Endodermal cell (in vitro differentiated cells): ENCODE data around the gene FAM83C. TPM values are rescaled to one million over a fixed set of nuclear protein-coding genes. Genes with fewer than 3 reads are reported as not detected.
A peak's percentile ranks its signal among the peaks of the same experiment; 100 is the strongest.

Experiments
- DNase-seq: peaks from one replicate; pipeline ENCODE4 v3.0.0-alpha.2; 2017
- H3K27ac ChIP-seq: 2 replicates; pipeline ENCODE4 v1.5.1; 2013; ENCODE audit warnings: mild to moderate bottlenecking, low read depth, low read length, moderate library complexity
- H3K27me3 ChIP-seq: 2 replicates; pipeline ENCODE4 v1.6.1; 2013; ENCODE audit warnings: mild to moderate bottlenecking, low read length, moderate library complexity; ENCODE audit not compliant: insufficient read depth, control insufficient read depth, poor library complexity, severe bottlenecking
- H3K36me3 ChIP-seq: 2 replicates; pipeline ENCODE4 v1.7.0; 2013; ENCODE audit warnings: mild to moderate bottlenecking, low read length, moderate library complexity; ENCODE audit not compliant: control insufficient read depth, insufficient read depth
- H3K4me1 ChIP-seq: one replicate; pipeline ENCODE4 v1.7.0; 2013; ENCODE audit warnings: low read length; ENCODE audit not compliant: control insufficient read depth, insufficient read depth
- H3K4me3 ChIP-seq: 2 replicates; pipeline ENCODE4 v1.5.1; 2013; ENCODE audit warnings: mild to moderate bottlenecking, low read length, moderate library complexity
- H3K9ac ChIP-seq: 2 replicates; pipeline ENCODE4 v1.6.1; 2013; ENCODE audit warnings: mild to moderate bottlenecking, low read length, moderate library complexity; ENCODE audit not compliant: poor library complexity, severe bottlenecking; ENCODE audit errors: extremely low read depth
- H3K9me3 ChIP-seq: 2 replicates; pipeline ENCODE4 v1.6.1; 2013; ENCODE audit warnings: mild to moderate bottlenecking, low read length, moderate library complexity; ENCODE audit not compliant: control insufficient read depth
- H3K27ac Mint-ChIP-seq: 2 replicates; pipeline ENCODE4 v1.8.0; 2020; ENCODE audit warnings: mixed read lengths
- H3K27me3 Mint-ChIP-seq: 2 replicates; pipeline ENCODE4 v1.8.0; 2021; ENCODE audit warnings: mild to moderate bottlenecking, mixed read lengths; ENCODE audit not compliant: insufficient read depth
- H3K36me3 Mint-ChIP-seq: 2 replicates; pipeline ENCODE4 v1.8.0; 2020; ENCODE audit warnings: low read depth, mixed read lengths
- H3K4me1 Mint-ChIP-seq: 2 replicates; pipeline ENCODE4 v1.8.0; 2020; ENCODE audit warnings: mixed read lengths
- H3K4me3 Mint-ChIP-seq: 2 replicates; pipeline ENCODE4 v1.8.0; 2020; ENCODE audit warnings: mild to moderate bottlenecking, moderate library complexity, mixed read lengths
- H3K9me3 Mint-ChIP-seq: 2 replicates; pipeline ENCODE4 v1.8.0; 2020; ENCODE audit warnings: mild to moderate bottlenecking, mixed read lengths
- CTCF ChIP-seq: fragments of 200-600 bp; sonication (generic); conservative IDR thresholded peaks from 2 replicates; pipeline ENCODE4 v1.5.0; 2021; ENCODE audit warnings: antibody characterized with exemption, mild to moderate bottlenecking
- WGBS, 2 experiments: methylation state at CpG; one replicate each; pipeline versions ENCODE4 v1.1.5 to v1.1.7; 2013; ENCODE audit warnings: missing lambda C conversion rate in 2 of 2, mixed read lengths in 1 of 2; ENCODE audit not compliant: insufficient coverage in 1 of 2, insufficient read length in 1 of 2; 5-methylcytosine and 5-hydroxymethylcytosine counted together
- total RNA-seq, 2 donors: library from RNA; stranded (reverse); fragmentation: NEBNext Ultra II Directional in 1 of 2; extraction: Animal tissue kit (Norgen Biotek cat#: 25700) in 1 of 2; gene quantifications; 2 replicates in 1 of 2; 3 replicates in 1 of 2; pipeline ENCODE4 v1.2.1, GENCODE V29; 2021

The FAM83C gene
- total RNA-seq, 2 donors from 2014 or later: not detected

- peaks cover 50% of the 10 kb centered on the region for H3K9me3 Mint-ChIP-seq
- no peak overlapping the region for H3K4me3 ChIP-seq
- H3K27ac ChIP-seq: no peak overlapping the region
- H3K36me3 ChIP-seq: no peaks in the 10 kb centered on the region
- no peaks in the 10 kb centered on the region for H3K4me1 ChIP-seq
- H3K27me3 ChIP-seq: no peaks in the 10 kb centered on the region
- no peak for TF ChIP-seq CTCF
- H3K36me3 Mint-ChIP-seq: peaks cover 5% of the 10 kb centered on the region
- 90 to 94% methylated on average over 18 to 19 of the region's 19 CpGs for WGBS, 2 experiments
- no peak overlapping the region for H3K27ac Mint-ChIP-seq
- no peaks in the 10 kb centered on the region for H3K9me3 ChIP-seq
- H3K4me3 Mint-ChIP-seq: no peak overlapping the region
- no peaks in the 10 kb centered on the region for H3K27me3 Mint-ChIP-seq
- H3K9ac ChIP-seq: no peak overlapping the region
- H3K4me1 Mint-ChIP-seq: peaks cover 1% of the 10 kb centered on the region
- DNase-seq: no peak
These were observed 22.0 kb downstream of the FAM83C start for GRCh38 chr20:35270021-35270902.

- Mint-ChIP-seq H3K27ac (no peak overlapping the region), H3K4me3 (no peak overlapping the region), H3K36me3 (peaks cover 5% of the 10 kb centered on the region), H3K4me1 (peaks cover 7% of the 10 kb centered on the region), H3K27me3 (no peaks in the 10 kb centered on the region), H3K9me3 (peaks cover 58% of the 10 kb centered on the region)
- Histone ChIP-seq H3K4me3 (no peak overlapping the region), H3K27ac (no peak overlapping the region), H3K4me1 (peaks cover under 1% of the 10 kb centered on the region), H3K9ac (no peak overlapping the region), H3K9me3 (no peaks in the 10 kb centered on the region), H3K36me3 (no peaks in the 10 kb centered on the region), H3K27me3 (no peaks in the 10 kb centered on the region)
- peak; percentile 96 for DNase-seq
- peak; percentile 96 for TF ChIP-seq CTCF
- WGBS, 2 experiments: 58 to 59% methylated on average over 9 to 14 of the region's 14 CpGs
These were observed 23.0 kb downstream of the FAM83C start for GRCh38 chr20:35269055-35269781.

GRCh38 chr20:35267092-35267491 is 25.1 kb downstream of the FAM83C start:
- peaks cover 72% of the 10 kb centered on the region for H3K9me3 Mint-ChIP-seq
- no peak overlapping the region for H3K4me3 Mint-ChIP-seq
- no peak for DNase-seq
- Histone ChIP-seq H3K27me3 (no peaks in the 10 kb centered on the region), H3K4me3 (no peak overlapping the region), H3K27ac (no peak overlapping the region), H3K36me3 (no peaks in the 10 kb centered on the region), H3K9ac (no peak overlapping the region), H3K4me1 (peaks cover 10% of the 10 kb centered on the region), H3K9me3 (no peaks in the 10 kb centered on the region)
- 91 to 93% methylated on average over 8 to 16 of the region's 16 CpGs for WGBS, 2 experiments
- no peak overlapping the region for H3K27ac Mint-ChIP-seq
- peaks cover 5% of the 10 kb centered on the region for H3K36me3 Mint-ChIP-seq
- H3K4me1 Mint-ChIP-seq: peaks cover 22% of the 10 kb centered on the region
- no peaks in the 10 kb centered on the region for H3K27me3 Mint-ChIP-seq
- TF ChIP-seq CTCF: no peak
